HepG2 (cell line): ENCODE data around the gene POLE3. TPM values are rescaled to one million over a fixed set of nuclear protein-coding genes. Genes with fewer than 3 reads are reported as not detected.

Experiments
- ATAC-seq: fragments of 200-7000 bp; cut with Tn5 transposase; 3 replicates; pipeline ENCODE4 v1.9.1; 2020; ENCODE audit warnings: mild to moderate bottlenecking, moderate library complexity
- BruUV-seq: library from RNA; stranded (reverse); fragments of 400-500 nt; replicated peaks from 2 replicates; lab custom pipeline; 2021; lab: Mats Ljungman, UMichigan
- CTCF ChIA-PET: fragments of 300-600 bp; formaldehyde crosslinking; extraction: SDS; loops from one replicate; lab custom pipeline; 2021; ENCODE audit warnings: low total read pairs, inconsistent platforms, low intra/inter-chr PET ratio; lab: Yijun Ruan, JAX
- POLR2A ChIA-PET: fragments of 350-600 bp; sonication (Branson Sonifier 250); formaldehyde crosslinking; loops from one replicate; lab custom pipeline; 2020; ENCODE audit warnings: antibody characterized with exemption, inconsistent platforms; lab: Yijun Ruan, JAX
- DNase-seq: peaks from one replicate; pipeline ENCODE4 v3.0.0-alpha.2; 2015; ENCODE audit warnings: low spot score
- FAIRE-seq: peaks from 3 replicates; lab custom pipeline; 2011; peaks lifted over from hg19 to GRCh38; lab: Jason Lieb, UNC
- H2AFZ ChIP-seq: one replicate; pipeline ENCODE4 v1.6.1; 2011; ENCODE audit warnings: low read length, inconsistent platforms
- H3K27ac ChIP-seq: fragments of 300-600 bp; 3 replicates; pipeline ENCODE4 v1.8.0; 2011; ENCODE audit warnings: mixed run types, mild to moderate bottlenecking, mixed read lengths, low read length, inconsistent platforms; ENCODE audit not compliant: insufficient read depth; ENCODE audit errors: extremely low read length
- H3K27me3 ChIP-seq, 2 experiments: fragments of 200-600 bp in 1 of 2; 2 replicates in 1 of 2; 3 replicates in 1 of 2; pipeline versions ENCODE4 v1.6.0 to v1.8.0; 2011; ENCODE audit warnings: low read length in 2 of 2, mild to moderate bottlenecking in 2 of 2, moderate library complexity in 2 of 2, inconsistent platforms in 1 of 2; ENCODE audit not compliant: insufficient read depth in 2 of 2, control insufficient read depth in 1 of 2
- H3K36me3 ChIP-seq, 2 experiments: fragments of 200-600 bp in 1 of 2; replicated peaks in 1 of 2; 2 replicates in 1 of 2; 3 replicates in 1 of 2; pipeline versions ENCODE4 v1.5.1 to v1.8.0; 2011; ENCODE audit warnings: low read length in 2 of 2, inconsistent platforms in 1 of 2; ENCODE audit not compliant: insufficient read depth in 2 of 2, control insufficient read depth in 1 of 2
- H3K4me1 ChIP-seq: 2 replicates; pipeline ENCODE4 v1.5.1; 2012; ENCODE audit warnings: low read length, inconsistent platforms; ENCODE audit not compliant: insufficient read depth
- H3K4me2 ChIP-seq: 2 replicates; pipeline ENCODE4 v1.6.0; 2011; ENCODE audit warnings: low read depth, low read length, inconsistent platforms
- H3K4me3 ChIP-seq, 3 experiments: fragments of 200-600 bp in 1 of 3; sonication (generic), shearing (Covaris generic) in 1 of 3; replicated peaks in 1 of 3; 2 replicates each; pipeline ENCODE4 v1.5.1; 2011 to 2016; ENCODE audit warnings: low read length in 3 of 3, inconsistent platforms in 2 of 3, low read depth in 2 of 3, mild to moderate bottlenecking in 2 of 3, control low read depth in 1 of 3, mixed read lengths in 1 of 3; ENCODE audit not compliant: insufficient read depth in 1 of 3
- H3K79me2 ChIP-seq: one replicate; pipeline ENCODE4 v1.6.1; 2011; ENCODE audit warnings: low read length, inconsistent platforms; ENCODE audit not compliant: insufficient read depth
- H3K9ac ChIP-seq: 2 replicates; pipeline ENCODE4 v1.6.0; 2011; ENCODE audit warnings: mild to moderate bottlenecking, low read depth, low read length, inconsistent platforms; ENCODE audit not compliant: insufficient read depth
- H3K9me3 ChIP-seq: 2 replicates; pipeline ENCODE4 v1.5.1; 2012; ENCODE audit warnings: mild to moderate bottlenecking, low read length
- H4K20me1 ChIP-seq: 2 replicates; pipeline ENCODE4 v1.6.0; 2011; ENCODE audit warnings: inconsistent platforms, mild to moderate bottlenecking, low read length, moderate library complexity; ENCODE audit not compliant: insufficient read depth
- AGO2 ChIP-seq: fragments of 200-400 bp; formaldehyde crosslinking; optimal IDR thresholded peaks from 2 replicates; pipeline ENCODE3; 2017; ENCODE audit warnings: mild to moderate bottlenecking, low read depth, low read length, moderate library complexity
- CCDC6 ChIP-seq: sonication (generic); formaldehyde crosslinking; IDR thresholded peaks from 2 replicates; pipeline ENCODE4 v1.8.1; 2022; ENCODE audit warnings: mild to moderate bottlenecking, missing genetic modification reagents, moderate library complexity
- ISX ChIP-seq: sonication (generic); formaldehyde crosslinking; conservative IDR thresholded peaks from 2 replicates; pipeline ENCODE4 v1.5.0; 2020; ENCODE audit warnings: missing genetic modification reagents
- MEIS1 ChIP-seq: sonication (generic); formaldehyde crosslinking; IDR thresholded peaks from 2 replicates; pipeline ENCODE4 v1.9.0; 2021; ENCODE audit warnings: mild to moderate bottlenecking, missing genetic modification reagents, moderate library complexity, borderline replicate concordance
- NR2F1 ChIP-seq, 2 experiments: fragments of 450-650 bp in 1 of 2; formaldehyde crosslinking in 1 of 2; IDR thresholded peaks; 2 replicates each; pipeline versions ENCODE4 v1.5.0 to v1.6.1; 2016 to 2020; ENCODE audit warnings: mild to moderate bottlenecking in 1 of 2, missing compliant biosample characterization in 1 of 2, missing genetic modification reagents in 1 of 2, moderate library complexity in 1 of 2
- POLR2A ChIP-seq, 2 experiments: IDR thresholded peaks; 2 replicates each; pipeline ENCODE4 v1.6.1; 2011; ENCODE audit warnings: low read depth in 2 of 2, low read length in 2 of 2, mild to moderate bottlenecking in 1 of 2, moderate library complexity in 1 of 2; ENCODE audit not compliant: insufficient read depth in 1 of 2
- RFX5 ChIP-seq: IDR thresholded peaks from 2 replicates; pipeline ENCODE4 v1.6.1; 2011; ENCODE audit warnings: low read depth, low read length, improper control_type of control experiment
- SCMH1 ChIP-seq: sonication (generic); formaldehyde crosslinking; IDR thresholded peaks from 2 replicates; pipeline ENCODE4 v1.9.0; 2021; ENCODE audit warnings: missing genetic modification reagents, mild to moderate bottlenecking, borderline replicate concordance
- SMC3 ChIP-seq: IDR thresholded peaks from 2 replicates; pipeline ENCODE4 v1.6.1; 2011; ENCODE audit warnings: low read length, improper control_type of control experiment
- TCF12 ChIP-seq, 2 experiments: fragments of 450-650 bp in 1 of 2; sonication (generic) in 1 of 2; formaldehyde crosslinking in 1 of 2; IDR thresholded peaks; 2 replicates each; pipeline versions ENCODE4 v1.6.1 to v1.8.0; 2017 to 2022; ENCODE audit warnings: antibody characterized with exemption in 1 of 2, mild to moderate bottlenecking in 1 of 2, missing genetic modification reagents in 1 of 2, moderate library complexity in 1 of 2
- TSC22D2 ChIP-seq: sonication (generic); formaldehyde crosslinking; IDR thresholded peaks from 2 replicates; pipeline ENCODE4 v1.5.1; 2020; ENCODE audit warnings: missing genetic modification reagents, mild to moderate bottlenecking, borderline replicate concordance
- ZBTB38 ChIP-seq: sonication (generic); formaldehyde crosslinking; IDR thresholded peaks from 2 replicates; pipeline ENCODE4 v1.5.1; 2020; ENCODE audit warnings: mild to moderate bottlenecking, missing genetic modification reagents
- ZNF30 ChIP-seq: sonication (generic); formaldehyde crosslinking; IDR thresholded peaks from 2 replicates; pipeline ENCODE4 v1.5.0; 2020; ENCODE audit warnings: mild to moderate bottlenecking, missing genetic modification reagents
- ZSCAN25 ChIP-seq: sonication (generic); formaldehyde crosslinking; IDR thresholded peaks from 2 replicates; pipeline ENCODE4 v1.8.0; 2022; ENCODE audit warnings: mild to moderate bottlenecking, missing genetic modification reagents
- WGBS: methylation state at CpG from one replicate; pipeline ENCODE4 v1.1.6; 2017; ENCODE audit warnings: low lambda C conversion rate; 5-methylcytosine and 5-hydroxymethylcytosine counted together
- in situ Hi-C: cut with HindIII; loops from 2 replicates; pipeline ENCODE4 v1.10.0; 2017; ENCODE audit warnings: low pct_unique_long_range_greater_than_20kb; ENCODE audit not compliant: extremely low pct_ligation_motif_present
- intact Hi-C: fragments of 100-400 bp; cut with micrococcal nuclease; formaldehyde crosslinking; loops from one replicate; pipeline ENCODE4 v1.10.0; 2022; ENCODE audit not compliant: unreplicated experiment
- polyA plus RNA-seq, 8 experiments: library from polyadenylated mRNA; depleted of rRNA in 3 of 8; stranded (reverse) in 7 of 8; unstranded in 1 of 8; fragments of >200 nt; fragmentation: Illumina TruSeq in 4 of 8; extraction: Trizol in 4 of 8; gene quantifications; 2 replicates each; pipeline versions ENCODE4 v1.2.1 to v1.2.3, GENCODE V29; 2011 to 2016; ENCODE audit warnings: low read depth in 4 of 8, missing spikeins in 1 of 8, mixed read lengths in 1 of 8; ENCODE audit not compliant: insufficient read depth in 1 of 8
- total RNA-seq, 5 experiments: library from RNA; depleted of rRNA; stranded (reverse); fragments of >200 nt; fragmentation: Illumina TruSeq; extraction: Trizol; gene quantifications; 2 replicates each; pipeline ENCODE4 v1.2.3, GENCODE V29; 2016; ENCODE audit warnings: low read depth in 1 of 5
- TF ChIP-seq, protein P1 (sequence below): sonication (generic); formaldehyde crosslinking; IDR thresholded peaks from 2 replicates; pipeline ENCODE4 v1.5.1; 2020; ENCODE audit warnings: missing genetic modification reagents, mild to moderate bottlenecking, borderline replicate concordance
- TF ChIP-seq, protein P2 (sequence below): sonication (generic); formaldehyde crosslinking; IDR thresholded peaks from 2 replicates; pipeline ENCODE4 v1.5.1; 2020; ENCODE audit warnings: mild to moderate bottlenecking, missing genetic modification reagents, moderate library complexity

POLE3 gene
- total and polyA plus RNA-seq, 2 of the 13 experiments (the other 11 are each of a cell fraction or from before 2014, with no cell fraction given): 36.0 to 77.2 TPM

DNA sequence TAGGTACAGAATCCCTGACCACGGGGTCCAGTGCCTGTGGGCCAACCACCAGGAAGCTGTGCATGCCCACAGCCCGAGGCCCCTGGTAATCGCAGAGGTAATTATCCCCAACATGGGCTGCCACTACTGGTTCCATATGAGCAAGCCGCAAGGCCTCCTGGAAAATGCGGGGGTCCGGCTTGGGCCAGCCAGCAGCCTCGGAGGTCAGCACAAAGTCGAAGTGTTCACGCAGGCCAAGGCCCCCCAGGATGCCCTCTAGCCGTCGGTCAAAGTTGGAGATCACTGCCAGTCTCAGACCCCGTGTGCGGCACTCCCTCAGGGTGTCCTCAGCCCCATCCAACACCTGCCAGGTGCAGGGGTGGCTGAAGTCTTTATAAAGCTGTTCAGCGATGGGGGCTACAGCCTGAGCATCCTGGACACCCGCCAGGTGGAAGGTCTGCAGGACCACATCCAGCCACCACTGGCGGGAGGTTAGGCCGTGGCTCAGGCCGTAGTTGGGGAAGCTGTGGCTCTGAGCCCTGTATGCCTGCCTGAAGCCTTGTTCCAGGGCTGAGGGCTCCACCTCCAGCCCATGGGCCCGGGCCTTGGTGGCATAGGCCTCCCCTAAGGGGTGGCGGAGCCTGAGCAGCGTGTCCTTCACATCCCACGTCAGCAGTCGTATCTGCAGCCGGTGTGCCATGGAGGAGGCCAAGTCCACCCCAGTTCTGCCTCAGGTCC, 36.6 kb downstream of the POLE3 start:
- Histone ChIP-seq H3K4me1 (peaks cover 74% of the 10 kb centered on the region), H3K4me3 (no peak overlapping the region), H3K27me3 (no peaks in the 10 kb centered on the region), H3K9ac (no peak overlapping the region), H3K36me3 (peaks cover 4 to 10% of the 10 kb centered on the region in 2 experiments; a peak in 3 of 5 replicates), H4K20me1 (peaks cover 16% of the 10 kb centered on the region), H3K4me2 (no peak overlapping the region), H3K79me2 (peaks cover 15% of the 10 kb centered on the region), H3K9me3 (no peaks in the 10 kb centered on the region), H2AFZ (no peak overlapping the region), H3K27ac (no peak overlapping the region)
- POLR2A ChIA-PET: interaction anchor here (0.9 to 1.3 kb wide), 6 partner anchors 14 to 34 kb away, joined by 3 to 7 read pairs (median 3); partner anchors contain the start of genes ALAD and WDR31
- in situ Hi-C loops (no loop called here), intact Hi-C loops (no loop called here)
- BruUV-seq: no TSS peak
- DNase-seq (no peak), ATAC-seq (no peak), FAIRE-seq (no peak)
- WGBS: 90% methylated on average over 9 of the region's 24 CpGs
- CTCF ChIA-PET: no interaction called here
- TF ChIP-seq MEIS1 (CRISPR knock-in tag) (no peak), SCMH1 (CRISPR knock-in tag) (no peak), NR2F1 (CRISPR knock-in tag; IDR thresholded peaks at IDR 0.05) (no peak), CCDC6 (no peak), ZBTB38 (CRISPR knock-in tag) (peak; percentile 41; the same call in 1 of the 2 replicates), ZNF30 (CRISPR knock-in tag) (no peak), TSC22D2 (CRISPR knock-in tag) (no peak), POLR2A (IDR thresholded peaks at IDR 0.05; ENCODE audit: insufficient read depth in 1 of 2, low read depth in 2 of 2, low read length in 2 of 2) (peak in 1 of 2 experiments; percentile 17; a peak in 1 of 4 replicates), AGO2 (peak; percentile 55), TCF12 (IDR thresholded peaks at IDR 0.05) (no peak), TCF12 (CRISPR knock-in tag; IDR thresholded peaks at IDR 0.05) (no peak), RFX5 (no peak), SMC3 (no peak), ZSCAN25 (CRISPR knock-in tag) (no peak), ISX (CRISPR knock-in tag) (no peak)
- TF ChIP-seq, protein P1, sequence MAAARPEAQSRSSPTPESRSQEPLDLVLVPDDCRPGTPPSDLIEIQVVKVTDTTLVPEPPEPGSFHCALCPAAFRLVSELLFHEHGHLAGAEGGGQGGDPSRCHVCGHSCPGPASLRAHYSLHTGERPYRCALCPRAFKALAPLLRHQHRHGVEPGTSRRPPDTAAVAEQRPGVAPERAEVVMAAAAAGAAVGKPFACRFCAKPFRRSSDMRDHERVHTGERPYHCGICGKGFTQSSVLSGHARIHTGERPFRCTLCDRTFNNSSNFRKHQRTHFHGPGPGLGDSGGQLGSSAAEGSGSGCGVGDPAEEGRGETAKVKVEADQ (CRISPR knock-in tag): no peak
- TF ChIP-seq, protein P2, sequence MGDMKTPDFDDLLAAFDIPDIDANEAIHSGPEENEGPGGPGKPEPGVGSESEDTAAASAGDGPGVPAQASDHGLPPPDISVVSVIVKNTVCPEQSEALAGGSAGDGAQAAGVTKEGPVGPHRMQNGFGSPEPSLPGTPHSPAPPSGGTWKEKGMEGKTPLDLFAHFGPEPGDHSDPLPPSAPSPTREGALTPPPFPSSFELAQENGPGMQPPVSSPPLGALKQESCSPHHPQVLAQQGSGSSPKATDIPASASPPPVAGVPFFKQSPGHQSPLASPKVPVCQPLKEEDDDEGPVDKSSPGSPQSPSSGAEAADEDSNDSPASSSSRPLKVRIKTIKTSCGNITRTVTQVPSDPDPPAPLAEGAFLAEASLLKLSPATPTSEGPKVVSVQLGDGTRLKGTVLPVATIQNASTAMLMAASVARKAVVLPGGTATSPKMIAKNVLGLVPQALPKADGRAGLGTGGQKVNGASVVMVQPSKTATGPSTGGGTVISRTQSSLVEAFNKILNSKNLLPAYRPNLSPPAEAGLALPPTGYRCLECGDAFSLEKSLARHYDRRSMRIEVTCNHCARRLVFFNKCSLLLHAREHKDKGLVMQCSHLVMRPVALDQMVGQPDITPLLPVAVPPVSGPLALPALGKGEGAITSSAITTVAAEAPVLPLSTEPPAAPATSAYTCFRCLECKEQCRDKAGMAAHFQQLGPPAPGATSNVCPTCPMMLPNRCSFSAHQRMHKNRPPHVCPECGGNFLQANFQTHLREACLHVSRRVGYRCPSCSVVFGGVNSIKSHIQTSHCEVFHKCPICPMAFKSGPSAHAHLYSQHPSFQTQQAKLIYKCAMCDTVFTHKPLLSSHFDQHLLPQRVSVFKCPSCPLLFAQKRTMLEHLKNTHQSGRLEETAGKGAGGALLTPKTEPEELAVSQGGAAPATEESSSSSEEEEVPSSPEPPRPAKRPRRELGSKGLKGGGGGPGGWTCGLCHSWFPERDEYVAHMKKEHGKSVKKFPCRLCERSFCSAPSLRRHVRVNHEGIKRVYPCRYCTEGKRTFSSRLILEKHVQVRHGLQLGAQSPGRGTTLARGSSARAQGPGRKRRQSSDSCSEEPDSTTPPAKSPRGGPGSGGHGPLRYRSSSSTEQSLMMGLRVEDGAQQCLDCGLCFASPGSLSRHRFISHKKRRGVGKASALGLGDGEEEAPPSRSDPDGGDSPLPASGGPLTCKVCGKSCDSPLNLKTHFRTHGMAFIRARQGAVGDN (CRISPR knock-in tag): peak; percentile 45
